Endothelial cell of umbilical vein (primary cell): Measurements from ENCODE around the gene ACR. TPM values are rescaled to one million over a fixed set of nuclear protein-coding genes. Genes with fewer than 3 reads are reported as not detected.
A peak's percentile ranks its signal among the peaks of the same experiment; 100 is the strongest.

Experiments
- Bru-seq: library from RNA; stranded (reverse); fragments of 400-500 nt; gene quantifications from one replicate; lab custom pipeline; 2021; lab: Mats Ljungman, UMichigan
- BruChase-seq, 2 experiments: library from RNA; stranded (reverse); fragments of 400-500 nt; gene quantifications; one replicate each; lab custom pipeline; 2021; lab: Mats Ljungman, UMichigan
- BruUV-seq: library from RNA; stranded (reverse); fragments of 400-500 nt; replicated peaks from 2 replicates; lab custom pipeline; 2021; lab: Mats Ljungman, UMichigan
- CTCF ChIA-PET: fragments of 300-600, 350-600 bp; sonication (Branson Sonifier 250); formaldehyde crosslinking; loops from one replicate; lab custom pipeline; 2021; ENCODE audit warnings: antibody characterized with exemption, inconsistent platforms; lab: Charles Lee
- POLR2A ChIA-PET: fragments of 300-600, 350-600 bp; sonication (Branson Sonifier 250); formaldehyde crosslinking; loops from one replicate; lab custom pipeline; 2021; ENCODE audit warnings: antibody characterized with exemption, inconsistent platforms; lab: Charles Lee
- DNase-seq: peaks from one replicate; pipeline ENCODE4 v3.0.0-alpha.2; 2011; ENCODE audit warnings: low read depth, low spot score
- FAIRE-seq: peaks from 2 replicates; lab custom pipeline; 2011; peaks lifted over from hg19 to GRCh38; lab: Jason Lieb, UNC
- H2AFZ ChIP-seq: 2 replicates; pipeline ENCODE4 v1.6.0; 2012; ENCODE audit warnings: low read depth, low read length, control low read depth, inconsistent platforms
- H3K27ac ChIP-seq: 2 replicates; pipeline ENCODE4 v1.5.1; 2011; ENCODE audit warnings: low read depth, mild to moderate bottlenecking, control low read depth, low read length, moderate library complexity; ENCODE audit not compliant: insufficient read depth
- H3K27me3 ChIP-seq, 2 experiments: 2 replicates each; pipeline versions ENCODE4 v1.6.0 to v1.6.1; 2011; ENCODE audit warnings: low read length in 2 of 2, mixed read lengths in 1 of 2; ENCODE audit not compliant: control insufficient read depth in 2 of 2, insufficient read depth in 2 of 2
- H3K36me3 ChIP-seq, 2 experiments: 2 replicates in 1 of 2; 3 replicates in 1 of 2; pipeline ENCODE4 v1.5.1; 2011; ENCODE audit warnings: low read length in 2 of 2, mild to moderate bottlenecking in 1 of 2, moderate library complexity in 1 of 2; ENCODE audit not compliant: control insufficient read depth in 2 of 2, insufficient read depth in 2 of 2; ENCODE audit errors: extremely low read depth in 1 of 2
- H3K4me1 ChIP-seq: 3 replicates; pipeline ENCODE4 v1.5.1; 2011; ENCODE audit warnings: mild to moderate bottlenecking, low read length; ENCODE audit not compliant: control insufficient read depth, insufficient read depth; ENCODE audit errors: extremely low read depth
- H3K4me2 ChIP-seq: 2 replicates; pipeline ENCODE4 v1.6.1; 2011; ENCODE audit warnings: low read length, control low read depth, mixed read lengths; ENCODE audit not compliant: insufficient read depth
- H3K4me3 ChIP-seq, 3 experiments: fragments of 200-600 bp in 1 of 3; sonication (generic), shearing (Covaris generic) in 1 of 3; replicated peaks in 1 of 3; 2 replicates each; pipeline ENCODE4 v1.5.1; 2011 to 2016; ENCODE audit warnings: control low read depth in 3 of 3, low read length in 3 of 3, mild to moderate bottlenecking in 2 of 3, inconsistent platforms in 1 of 3, low read depth in 1 of 3, moderate library complexity in 1 of 3; ENCODE audit not compliant: insufficient read depth in 1 of 3
- H3K79me2 ChIP-seq: 2 replicates; pipeline ENCODE4 v1.6.0; 2012; ENCODE audit warnings: low read length, inconsistent platforms; ENCODE audit not compliant: control insufficient read depth, insufficient read depth
- H3K9ac ChIP-seq: replicated peaks from 2 replicates; pipeline ENCODE3; 2011; ENCODE audit warnings: low read length, control low read depth; ENCODE audit not compliant: insufficient read depth; ENCODE audit errors: extremely low read depth
- H3K9me1 ChIP-seq: replicated peaks from 3 replicates; pipeline ENCODE4 v1.6.0; 2011; ENCODE audit warnings: mild to moderate bottlenecking, low read length; ENCODE audit not compliant: control insufficient read depth, insufficient read depth; ENCODE audit errors: extremely low read depth
- H3K9me3 ChIP-seq: replicated peaks from 2 replicates; pipeline ENCODE4 v1.5.1; 2012; ENCODE audit warnings: low read length, inconsistent platforms; ENCODE audit not compliant: control insufficient read depth, insufficient read depth
- H4K20me1 ChIP-seq: replicated peaks from 2 replicates; pipeline ENCODE3; 2011; ENCODE audit warnings: mild to moderate bottlenecking, low read length; ENCODE audit not compliant: control insufficient read depth, insufficient read depth; ENCODE audit errors: extremely low read depth
- EZH2 ChIP-seq: IDR thresholded peaks from 2 replicates; pipeline ENCODE4 v1.6.1; 2012; ENCODE audit warnings: borderline replicate concordance, low read depth, mild to moderate bottlenecking, moderate library complexity, low read length, inconsistent platforms; ENCODE audit not compliant: severe bottlenecking
- FOS ChIP-seq: IDR thresholded peaks from 2 replicates; pipeline ENCODE4 v1.6.1; 2011; ENCODE audit warnings: mild to moderate bottlenecking, low read length, moderate library complexity, borderline replicate concordance; ENCODE audit not compliant: insufficient read depth
- JUN ChIP-seq: IDR thresholded peaks from 2 replicates; pipeline ENCODE4 v1.6.1; 2011; ENCODE audit warnings: borderline replicate concordance, low read depth; ENCODE audit not compliant: insufficient read length, insufficient read depth
- POLR2AphosphoS5 ChIP-seq: IDR thresholded peaks from 2 replicates; pipeline ENCODE4 v1.6.1; 2012; ENCODE audit warnings: low read depth, mild to moderate bottlenecking, control low read depth, low read length, moderate library complexity; ENCODE audit not compliant: insufficient read depth
- dilution Hi-C: fragments of 300-500 bp; cut with MboI; formaldehyde crosslinking; loops from one replicate; pipeline ENCODE4 v1.15.0; 2019; ENCODE audit warnings: low sequenced_read_pairs; ENCODE audit not compliant: extremely low pct_ligation_motif_present
- intact Hi-C: fragments of 100-400 bp; cut with micrococcal nuclease; formaldehyde crosslinking; loops from one replicate; pipeline ENCODE4 v1.10.0; 2022
- long read RNA-seq: library from polyadenylated mRNA; stranded (forward); transcript quantifications from one replicate; pipeline ENCODE4 v2.0.0, GENCODE V29; 2021
- polyA minus RNA-seq, 3 experiments: library from RNA; depleted of rRNA, polyadenylated mRNA; stranded (reverse); fragments of >200 nt; gene quantifications; 1 replicate in 1 of 3; 2 replicates in 2 of 3; pipeline ENCODE4 v1.2.3, GENCODE V29; 2011
- polyA plus RNA-seq, 4 experiments: library from polyadenylated mRNA; depleted of rRNA in 3 of 4; stranded (reverse) in 3 of 4; unstranded in 1 of 4; fragments of >200 nt; gene quantifications; 2 replicates each; pipeline versions ENCODE4 v1.2.1 to v1.2.3, GENCODE V29; 2011 to 2012; ENCODE audit warnings: missing spikeins in 1 of 4
- total RNA-seq: library from RNA; stranded (reverse); gene quantifications from 2 replicates; pipeline ENCODE4 v1.2.3, GENCODE V29; 2021
- TF ChIP-seq, protein P1 (sequence below): IDR thresholded peaks from 2 replicates; pipeline ENCODE4 v1.6.1; 2011; ENCODE audit not compliant: insufficient read depth, insufficient read length
- TF ChIP-seq, protein P2 (sequence below), 2 donors: IDR thresholded peaks; 1 replicate in 1 of 2; 2 replicates in 1 of 2; pipeline ENCODE4 v1.5.1; 2011; ENCODE audit warnings: low read length in 2 of 2, mild to moderate bottlenecking in 2 of 2, moderate library complexity in 2 of 2, control low read depth in 1 of 2, inconsistent platforms in 1 of 2, low read depth in 1 of 2; ENCODE audit not compliant: insufficient read depth in 1 of 2; ENCODE audit errors: extremely low read depth in 1 of 2

The ACR gene
- 4.1 and 4.9 TPM in 2 replicates for total RNA-seq
- 0.43 and 0.91 TPM in 2 replicates for polyA plus RNA-seq
- polyA plus RNA-seq (2011; cell fraction: cytosol; rRNA removed) = 0.21 and 0.25 TPM in 2 replicates
- polyA plus RNA-seq (2011; cell fraction: nucleus; rRNA removed) = 4.4 and 4.5 TPM in 2 replicates
- 0.60 and 0.82 TPM in 2 replicates for polyA plus RNA-seq (2012)
- polyA minus RNA-seq = 1.1 and 3.4 TPM in 2 replicates
- polyA minus RNA-seq (2011; cell fraction: cytosol; rRNA and poly(A)+ RNA removed) = not detected
- polyA minus RNA-seq (2011; cell fraction: nucleus; rRNA and poly(A)+ RNA removed) = 2.6 and 4.5 TPM in 2 replicates
- percentile 40 among the genes with signal in this experiment for Bru-seq, nascent RNA
- percentile 46 among the genes with signal in this experiment for BruChase-seq, experiment 1, labeled RNA remaining after a 6-hour chase
- BruChase-seq, experiment 2, labeled RNA remaining after a 2-hour chase = percentile 33 among the genes with signal in this experiment
- long read RNA-seq = 0 reads

DNA sequence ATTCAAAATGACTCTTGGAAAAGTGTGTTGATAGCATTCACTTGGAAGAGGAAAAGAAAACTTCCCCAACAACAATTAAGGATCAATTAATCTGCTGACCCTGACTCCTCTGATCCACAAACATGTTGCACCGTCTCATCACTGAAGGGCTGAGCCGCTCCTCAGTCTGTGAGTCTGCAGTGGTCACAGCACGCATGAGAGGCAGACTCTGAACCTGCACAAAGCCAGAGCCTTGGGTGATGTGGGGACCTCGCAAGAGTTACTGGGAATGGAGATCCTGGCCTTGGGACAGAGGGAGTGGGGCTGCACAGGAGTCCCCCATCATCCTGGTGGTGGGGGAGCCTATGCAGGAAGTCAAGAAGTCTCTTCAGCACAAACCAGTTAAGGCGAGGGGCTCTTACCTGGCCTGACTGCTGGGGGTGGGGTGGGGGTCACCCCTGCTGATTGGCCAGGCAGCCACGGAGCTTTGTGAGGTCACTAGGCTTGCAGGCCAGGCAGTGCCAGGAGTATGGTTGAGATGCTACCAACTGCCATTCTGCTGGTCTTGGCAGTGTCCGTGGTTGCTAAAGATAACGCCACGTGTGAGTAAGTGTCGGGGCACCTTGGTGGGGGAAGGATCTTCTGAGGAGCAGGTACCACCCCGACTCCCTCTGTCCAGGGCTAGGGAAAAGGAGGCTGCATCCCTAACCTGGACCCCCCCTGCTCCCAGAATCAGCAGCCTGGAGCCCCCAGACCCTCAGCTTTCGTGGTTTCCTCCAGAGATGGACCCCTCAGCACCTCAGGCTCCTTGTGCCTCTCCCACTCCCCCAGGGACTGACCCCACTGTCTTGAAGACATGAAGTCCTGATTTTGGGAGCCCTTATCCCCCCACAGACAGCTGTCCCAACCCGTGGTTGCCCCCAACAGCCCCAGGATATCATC lies at the start of gene ACR:
Gene ACR, plus strand, starts transcription at position 477 of the 921 bp plus-strand sequence. Its CDS starts 32 bp downstream, at position 509.
- BruUV-seq = no TSS peak
- FAIRE-seq = no peak

More for the DNA sequence above, at the start of gene ACR:
- Histone ChIP-seq H4K20me1 (no peaks in the 10 kb centered on the region), H3K79me2 (no peaks in the 10 kb centered on the region), H3K36me3 (peaks cover 0 to 2% of the 10 kb centered on the region in 2 experiments), H3K9me1 (no peaks in the 10 kb centered on the region), H2AFZ (no peak within 1 kb of the TSS), H3K9ac (no peak within 1 kb of the TSS), H3K4me2 (no peak within 1 kb of the TSS), H3K27ac (no peak within 1 kb of the TSS), H3K4me3 (no peak within 1 kb of the TSS), H3K4me1 (no peaks in the 10 kb centered on the region), H3K27me3 (no peaks in the 10 kb centered on the region), H3K9me3 (no peaks in the 10 kb centered on the region)
- no peak for TF ChIP-seq EZH2
- TF ChIP-seq JUN = no peak
- TF ChIP-seq POLR2AphosphoS5 = peak; percentile 15
- TF ChIP-seq, protein P1, sequence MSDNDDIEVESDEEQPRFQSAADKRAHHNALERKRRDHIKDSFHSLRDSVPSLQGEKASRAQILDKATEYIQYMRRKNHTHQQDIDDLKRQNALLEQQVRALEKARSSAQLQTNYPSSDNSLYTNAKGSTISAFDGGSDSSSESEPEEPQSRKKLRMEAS = no peak
- TF ChIP-seq, protein P2, sequence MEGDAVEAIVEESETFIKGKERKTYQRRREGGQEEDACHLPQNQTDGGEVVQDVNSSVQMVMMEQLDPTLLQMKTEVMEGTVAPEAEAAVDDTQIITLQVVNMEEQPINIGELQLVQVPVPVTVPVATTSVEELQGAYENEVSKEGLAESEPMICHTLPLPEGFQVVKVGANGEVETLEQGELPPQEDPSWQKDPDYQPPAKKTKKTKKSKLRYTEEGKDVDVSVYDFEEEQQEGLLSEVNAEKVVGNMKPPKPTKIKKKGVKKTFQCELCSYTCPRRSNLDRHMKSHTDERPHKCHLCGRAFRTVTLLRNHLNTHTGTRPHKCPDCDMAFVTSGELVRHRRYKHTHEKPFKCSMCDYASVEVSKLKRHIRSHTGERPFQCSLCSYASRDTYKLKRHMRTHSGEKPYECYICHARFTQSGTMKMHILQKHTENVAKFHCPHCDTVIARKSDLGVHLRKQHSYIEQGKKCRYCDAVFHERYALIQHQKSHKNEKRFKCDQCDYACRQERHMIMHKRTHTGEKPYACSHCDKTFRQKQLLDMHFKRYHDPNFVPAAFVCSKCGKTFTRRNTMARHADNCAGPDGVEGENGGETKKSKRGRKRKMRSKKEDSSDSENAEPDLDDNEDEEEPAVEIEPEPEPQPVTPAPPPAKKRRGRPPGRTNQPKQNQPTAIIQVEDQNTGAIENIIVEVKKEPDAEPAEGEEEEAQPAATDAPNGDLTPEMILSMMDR (IDR thresholded peaks at IDR 0.05; ENCODE audit: extremely low read depth in 1 of 2, insufficient read depth in 1 of 2, low read depth in 1 of 2, low read length in 2 of 2) = no peak
- no peak for TF ChIP-seq FOS
- CTCF ChIA-PET = no interaction called here
- DNase-seq = no peak
- intact Hi-C loops = no loop called here
- dilution Hi-C loops = no loop called here
- POLR2A ChIA-PET = no interaction called here
